Aorta (tissue), 5 donors: ENCODE measurements around the gene DNAJA4. TPM values are rescaled to one million over a fixed set of nuclear protein-coding genes. Genes with fewer than 3 reads are reported as not detected.

ENCODE experiments used
- ATAC-seq: fragments of 200-7000 bp; cut with Tn5 transposase; one replicate; pipeline ENCODE4 v1.9.1; 2022; ENCODE audit warnings: moderate library complexity; ENCODE audit not compliant: low FRiP score
- DNase-seq, 2 donors: peaks; one replicate each; pipeline ENCODE4 v3.0.0-alpha.2; 2020
- H3K27ac ChIP-seq, 2 donors: one replicate each; pipeline ENCODE4 v1.5.1; 2013; ENCODE audit warnings: low read length in 2 of 2, mild to moderate bottlenecking in 2 of 2, moderate library complexity in 2 of 2, control low read depth in 1 of 2, inconsistent platforms in 1 of 2, low read depth in 1 of 2
- H3K27me3 ChIP-seq, 2 donors: one replicate each; pipeline ENCODE4 v1.6.1; 2013; ENCODE audit warnings: control low read depth in 1 of 2, low read length in 1 of 2, mild to moderate bottlenecking in 1 of 2, moderate library complexity in 1 of 2; ENCODE audit not compliant: insufficient read depth in 2 of 2, control insufficient read depth in 1 of 2
- H3K36me3 ChIP-seq, 2 donors: one replicate each; pipeline ENCODE4 v1.6.1; 2013; ENCODE audit warnings: control low read depth in 1 of 2, low read length in 1 of 2, mild to moderate bottlenecking in 1 of 2; ENCODE audit not compliant: insufficient read depth in 2 of 2, control insufficient read depth in 1 of 2
- H3K4me1 ChIP-seq, 2 donors: one replicate each; pipeline ENCODE4 v1.6.1; 2013; ENCODE audit warnings: low read length in 2 of 2, control low read depth in 1 of 2, mild to moderate bottlenecking in 1 of 2, moderate library complexity in 1 of 2; ENCODE audit not compliant: insufficient read depth in 2 of 2, control insufficient read depth in 1 of 2
- H3K4me3 ChIP-seq, 2 donors: one replicate each; pipeline ENCODE4 v1.5.1; 2013; ENCODE audit warnings: low read length in 2 of 2, control low read depth in 1 of 2, mild to moderate bottlenecking in 1 of 2
- H3K9me3 ChIP-seq: one replicate; pipeline ENCODE4 v1.6.1; 2013; ENCODE audit warnings: mild to moderate bottlenecking, low read length; ENCODE audit not compliant: control insufficient read depth
- WGBS, 2 donors: extraction: QIAGEN DNeasy Blood & Tissue Kit; methylation state at CpG; one replicate each; pipeline ENCODE4 v1.1.7; 2013; 5-methylcytosine and 5-hydroxymethylcytosine counted together
- intact Hi-C, 2 donors: fragments of 100-400 bp; cut with DNase I; formaldehyde crosslinking; loops; one replicate each; pipeline versions ENCODE4 v1.14.2 to v1.15.0; 2022
- polyA plus RNA-seq, 2 donors: library from polyadenylated mRNA; stranded (reverse); fragments of 200-250 nt; gene quantifications; one replicate each; pipeline ENCODE4 v1.2.3, GENCODE V29; 2013
- total RNA-seq, 2 donors: library from RNA; stranded (reverse); fragmentation: NEBNext Ultra II Directional; extraction: Animal tissue kit (Norgen Biotek cat#: 25700); gene quantifications; one replicate each; pipeline ENCODE4 v1.2.1, GENCODE V29; 2021
- donor health status: healthy with polysubstance abuse.
- donor health status: Bipolar disorder and iron deficiency.
- donor health status: DM: no; HTN: no; CAD: no.
- donor health status: DM: no; HTN: no; CAD: no.
- donor health status: DM: yes; HTN: yes; CAD: no.

DNAJA4 gene
- total and polyA plus RNA-seq, 4 donors: 12.0 to 53.0 (median 18.6) TPM

DNA sequence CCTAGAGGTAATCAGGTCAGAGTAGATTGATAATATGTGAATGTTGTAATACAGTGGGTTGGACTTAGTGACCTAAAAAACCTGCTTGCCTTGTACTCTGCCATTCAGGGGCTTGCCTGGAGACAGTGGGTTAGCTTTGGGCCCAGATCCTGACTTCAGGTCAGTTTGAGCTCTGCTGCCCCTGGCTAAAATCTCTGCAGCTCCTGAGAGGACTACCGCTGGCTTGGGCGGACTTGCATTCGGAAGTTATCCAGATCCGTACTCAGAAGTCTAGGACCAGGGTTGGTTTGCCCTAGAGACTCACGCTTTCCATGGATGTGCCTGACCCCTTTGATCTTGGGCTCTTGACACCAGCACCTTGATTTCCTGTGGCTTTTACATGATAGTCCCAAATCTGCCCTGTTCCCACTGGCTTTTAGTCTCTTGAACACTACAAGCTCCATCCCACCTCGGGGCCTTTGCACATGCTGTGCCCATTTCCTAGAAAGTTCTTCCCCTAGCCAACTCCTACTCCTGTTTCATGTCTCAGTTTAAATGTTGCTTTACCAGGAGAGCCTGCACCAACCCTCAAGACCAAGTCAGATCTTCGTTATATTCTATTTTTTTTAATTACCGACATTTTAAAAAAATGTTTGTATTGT, 35.9 kb upstream of the DNAJA4 start:
- ATAC-seq (no peak), DNase-seq (peak in 1 of 2 donors; percentile 63)
- H3K36me3 ChIP-seq: no peaks in the 10 kb centered on the region
- H3K4me1 ChIP-seq: no peaks in the 10 kb centered on the region
- no peaks in the 10 kb centered on the region for H3K9me3 ChIP-seq
- H3K27me3 ChIP-seq: no peaks in the 10 kb centered on the region
- H3K27ac ChIP-seq: no peak overlapping the region
- intact Hi-C loops: no loop called here
- 86 to 92% methylated on average over 8 of the region's 8 CpGs for WGBS, 2 donors
- H3K4me3 ChIP-seq: no peak overlapping the region

DNA sequence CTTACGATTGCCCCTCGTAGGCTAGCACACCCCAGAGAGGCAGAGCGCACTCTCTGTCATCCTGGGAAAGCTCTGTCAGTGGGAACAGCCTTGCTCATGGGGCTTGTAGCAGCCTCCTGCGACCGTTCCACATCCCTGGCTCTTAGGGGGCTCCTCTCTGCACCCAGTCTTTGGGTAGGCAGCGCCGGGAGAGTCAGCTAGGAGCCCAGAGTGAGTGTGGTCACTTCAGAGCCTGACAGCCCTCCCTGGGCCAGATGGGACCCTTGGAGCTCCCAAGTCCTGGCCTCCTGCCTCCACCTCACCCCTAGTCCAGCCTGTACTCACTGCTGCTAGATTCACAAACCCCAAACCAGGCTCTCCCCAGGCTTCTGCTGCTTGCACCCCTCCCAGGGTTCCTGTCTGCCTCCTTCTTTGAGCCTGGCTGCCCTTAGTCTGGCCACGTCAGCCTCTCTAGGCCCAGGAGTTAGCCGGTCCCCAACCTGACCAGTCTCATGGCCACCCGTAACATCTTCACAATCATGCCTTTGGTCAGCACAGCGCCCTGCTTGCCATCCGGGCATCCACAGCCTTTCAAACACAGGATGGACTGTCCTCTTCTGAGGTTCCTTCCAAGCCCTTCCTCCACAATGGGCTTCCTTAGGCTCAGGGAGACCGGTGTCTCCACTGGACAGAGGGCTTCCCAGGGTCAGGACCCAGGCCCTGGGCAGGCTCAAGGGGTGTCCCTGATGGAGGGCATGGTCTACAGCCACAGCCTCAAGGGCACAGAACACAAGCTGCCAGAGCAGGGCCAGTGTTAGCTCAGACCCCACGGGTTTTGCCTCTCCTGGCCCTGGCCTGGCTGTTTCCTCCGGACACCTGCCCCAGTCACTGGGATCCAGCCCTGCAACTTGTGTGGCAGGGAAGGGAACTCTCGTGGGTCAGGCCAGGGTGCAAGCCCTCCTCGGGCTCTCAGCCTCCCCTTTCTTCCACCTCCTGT, 34.6 kb upstream of the DNAJA4 start:
- intact Hi-C loops: no loop called here
- Histone ChIP-seq H3K4me1 (no peaks in the 10 kb centered on the region), H3K27me3 (no peaks in the 10 kb centered on the region), H3K27ac (no peak overlapping the region), H3K4me3 (no peak overlapping the region), H3K9me3 (no peaks in the 10 kb centered on the region), H3K36me3 (no peaks in the 10 kb centered on the region)
- ATAC-seq (peak; percentile 41), DNase-seq (peak in 1 of 2 donors; percentile 69)
- 87 to 88% methylated on average over 17 of the region's 17 CpGs for WGBS, 2 donors

DNA sequence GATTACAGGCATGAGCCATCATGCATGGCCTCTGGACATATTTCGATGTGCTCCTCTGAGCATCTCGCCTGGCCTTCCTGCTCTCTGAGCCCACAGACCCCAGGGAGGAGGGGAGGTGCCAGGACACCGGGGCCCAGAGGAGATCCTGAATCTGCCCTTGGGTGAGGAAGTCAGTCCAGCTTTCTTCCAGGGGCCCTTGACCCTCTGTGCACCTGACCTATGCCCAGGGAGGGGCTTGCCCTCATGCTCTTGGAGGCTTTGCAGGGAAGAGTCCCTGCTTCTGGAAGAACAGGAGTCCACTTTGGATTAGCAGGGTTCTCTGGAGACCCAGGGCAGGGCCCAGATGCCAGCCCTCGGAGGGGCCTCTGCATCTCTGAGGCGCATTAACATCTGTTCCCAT, 31.4 kb upstream of the DNAJA4 start:
- ATAC-seq: no peak
- peak in 1 of 2 donors; percentile 57 for DNase-seq
- intact Hi-C loops: no loop called here
- Histone ChIP-seq H3K27me3 (no peaks in the 10 kb centered on the region), H3K9me3 (no peaks in the 10 kb centered on the region), H3K4me3 (no peak overlapping the region), H3K36me3 (no peaks in the 10 kb centered on the region), H3K27ac (no peak overlapping the region), H3K4me1 (no peaks in the 10 kb centered on the region)
- 80 to 82% methylated on average over 5 of the region's 5 CpGs for WGBS, 2 donors

DNA sequence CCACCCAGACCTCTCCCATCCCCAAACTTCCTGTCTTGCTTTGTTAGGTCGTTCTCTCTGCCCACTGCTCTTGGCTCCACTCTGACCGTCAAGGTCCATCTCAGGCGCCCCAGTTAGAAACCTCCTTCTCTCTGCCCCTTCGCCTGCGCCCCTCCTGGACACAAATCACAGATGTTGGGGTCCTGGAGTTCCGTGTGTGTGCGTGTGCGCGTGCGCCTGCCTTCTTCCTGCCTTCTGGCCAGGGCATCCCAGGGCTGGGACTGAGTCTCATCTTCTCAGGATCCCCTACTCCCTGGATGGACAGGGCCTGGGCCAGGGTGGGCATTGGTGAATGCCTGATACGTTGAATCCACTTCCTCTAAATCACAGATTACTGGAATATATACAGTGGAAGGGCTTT, 30.9 kb upstream of the DNAJA4 start:
- no peaks in the 10 kb centered on the region for H3K36me3 ChIP-seq
- no peaks in the 10 kb centered on the region for H3K27me3 ChIP-seq
- H3K27ac ChIP-seq: no peak overlapping the region
- H3K4me1 ChIP-seq: no peaks in the 10 kb centered on the region
- WGBS, 2 donors: 79 to 81% methylated on average over 11 of the region's 11 CpGs
- intact Hi-C loops: no loop called here
- peak in 1 of 2 donors; percentile 59 for DNase-seq
- H3K4me3 ChIP-seq: no peak overlapping the region
- ATAC-seq: no peak
- no peaks in the 10 kb centered on the region for H3K9me3 ChIP-seq

DNA sequence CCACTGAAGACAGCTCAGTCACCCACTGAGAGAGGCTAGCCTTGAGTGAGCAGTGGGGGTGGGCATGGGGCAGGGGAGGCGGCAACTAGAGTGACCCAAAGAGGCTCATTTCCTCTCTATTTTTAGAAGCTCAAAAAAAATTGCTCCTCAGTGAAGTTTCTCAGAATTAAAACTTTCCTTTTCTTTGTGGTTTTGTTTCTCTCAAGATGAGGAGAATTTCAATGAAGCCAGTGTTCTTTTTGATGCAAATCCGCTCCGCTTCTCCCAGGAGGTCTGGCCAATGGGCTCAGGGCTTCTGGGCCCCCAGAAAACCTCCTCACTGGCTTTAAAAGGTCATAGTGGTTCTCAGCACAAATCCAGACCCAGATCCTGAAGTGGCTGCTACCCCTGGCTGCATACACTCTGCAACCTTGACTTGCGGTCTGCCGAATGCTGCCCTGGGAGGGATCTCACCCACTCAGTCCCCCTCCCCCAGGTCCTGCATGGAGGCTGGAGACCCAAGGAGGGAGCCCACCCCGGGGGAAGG, 29.8 kb upstream of the DNAJA4 start, which contains the start of gene ACSBG1:
Gene ACSBG1, minus strand, starts transcription at position 51 of the 526 bp plus-strand sequence. CDS start 64 bp downstream, outside the sequence.
- Histone ChIP-seq H3K9me3 (no peaks in the 10 kb centered on the region), H3K36me3 (no peaks in the 10 kb centered on the region), H3K27me3 (no peaks in the 10 kb centered on the region), H3K27ac (no peak within 1 kb of the TSS), H3K4me3 (no peak within 1 kb of the TSS), H3K4me1 (no peaks in the 10 kb centered on the region)
- DNase-seq (peak in 1 of 2 donors; percentile 37), ATAC-seq (no peak)
- intact Hi-C loops: no loop called here
- 57 to 61% methylated on average over 6 of the region's 6 CpGs for WGBS, 2 donors

DNA sequence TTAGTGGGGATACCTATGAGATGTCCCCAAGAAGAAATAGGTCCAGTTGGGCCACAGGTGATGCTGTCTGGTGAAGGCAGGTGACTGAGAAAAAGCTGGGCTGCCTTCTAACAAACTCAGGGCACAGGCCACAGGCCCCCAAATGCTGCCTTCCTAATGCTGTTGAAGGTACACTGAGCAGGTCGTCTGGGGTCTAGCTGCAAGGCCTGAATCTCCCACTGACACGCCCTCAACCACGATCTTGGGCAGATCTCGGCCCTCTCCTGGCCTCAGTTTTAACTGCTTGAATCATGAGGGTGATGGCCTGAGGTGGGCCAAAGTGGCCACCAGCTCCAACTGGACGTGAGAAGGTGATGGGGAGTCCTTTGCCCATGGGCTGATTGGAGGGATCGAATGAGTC, 27.9 kb upstream of the DNAJA4 start:
- no peaks in the 10 kb centered on the region for H3K36me3 ChIP-seq
- intact Hi-C loops: no loop called here
- no peak overlapping the region for H3K27ac ChIP-seq
- H3K4me3 ChIP-seq: no peak overlapping the region
- no peak for ATAC-seq
- H3K9me3 ChIP-seq: no peaks in the 10 kb centered on the region
- no peaks in the 10 kb centered on the region for H3K4me1 ChIP-seq
- H3K27me3 ChIP-seq: no peaks in the 10 kb centered on the region
- WGBS, 2 donors: 88 to 91% methylated on average over 6 of the region's 6 CpGs
- DNase-seq: peak in 1 of 2 donors; percentile 58

DNA sequence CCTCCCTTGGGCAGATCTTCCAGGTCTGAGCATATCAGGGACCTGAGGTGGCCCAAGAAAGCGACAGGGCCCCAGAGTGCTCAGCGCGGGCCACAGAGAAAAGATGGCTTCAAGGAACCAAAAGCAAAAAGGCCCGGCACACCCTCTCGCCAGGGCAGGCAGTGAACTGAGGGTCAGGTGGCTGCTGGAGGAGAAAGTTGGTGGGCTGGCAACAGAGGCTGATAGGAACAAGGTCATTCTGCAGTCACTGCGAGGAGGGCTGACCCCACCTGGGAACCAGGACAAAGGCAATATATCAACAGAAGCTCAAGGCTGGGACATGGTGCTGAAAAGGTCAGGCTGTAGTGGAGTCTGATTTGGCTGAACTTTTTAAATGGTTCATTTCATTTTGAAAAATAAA, 27.2 kb upstream of the DNAJA4 start:
- H3K27me3 ChIP-seq: no peaks in the 10 kb centered on the region
- ATAC-seq (no peak), DNase-seq (peak in 1 of 2 donors; percentile 39)
- intact Hi-C loops: no loop called here
- WGBS, 2 donors: 80 to 87% methylated on average over 6 of the region's 6 CpGs
- H3K36me3 ChIP-seq: no peaks in the 10 kb centered on the region
- no peaks in the 10 kb centered on the region for H3K4me1 ChIP-seq
- no peak overlapping the region for H3K4me3 ChIP-seq
- no peaks in the 10 kb centered on the region for H3K9me3 ChIP-seq
- no peak overlapping the region for H3K27ac ChIP-seq

DNA sequence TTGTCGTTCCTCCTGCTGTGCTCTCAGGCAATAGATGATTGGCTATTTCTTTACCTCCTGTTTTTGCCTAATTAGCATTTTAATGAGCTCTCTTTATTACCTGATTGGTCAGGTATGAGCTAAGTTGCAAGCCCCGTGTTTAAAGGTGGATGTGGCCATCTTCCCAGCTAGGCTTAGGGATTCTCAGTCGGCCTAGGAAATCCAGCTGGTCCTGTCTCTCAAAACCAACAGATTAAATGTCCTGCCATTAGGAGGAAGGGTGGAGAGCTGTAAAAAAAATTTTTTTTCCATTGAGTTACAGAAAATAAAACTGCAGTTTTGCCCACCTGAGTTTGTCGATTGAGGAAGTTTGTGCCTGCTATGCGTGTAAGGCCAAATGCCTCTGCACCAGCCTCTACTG, 24.6 kb upstream of the DNAJA4 start:
- Histone ChIP-seq H3K27ac (no peak overlapping the region), H3K9me3 (no peaks in the 10 kb centered on the region), H3K27me3 (no peaks in the 10 kb centered on the region), H3K36me3 (no peaks in the 10 kb centered on the region), H3K4me3 (no peak overlapping the region), H3K4me1 (no peaks in the 10 kb centered on the region)
- 92 to 94% methylated on average over 5 of the region's 5 CpGs for WGBS, 2 donors
- DNase-seq (no peak), ATAC-seq (no peak)
- intact Hi-C loops: loop anchor here (2.0 to 5.0 kb wide), 2 partner anchors 127 to 283 kb away; no protein-coding TSS in a partner anchor
